ENCODE measurements around the gene ATXN1. TPM values are rescaled to one million over a fixed set of nuclear protein-coding genes. Genes with fewer than 3 reads are reported as not detected.
A peak's percentile ranks its signal among the peaks of the same experiment; 100 is the strongest.

Gene ATXN1
- polyA plus RNA-seq, 6 donors from 2014 or later: 0.14 to 1.2 (median 0.60) TPM; not detected in 1

- Mint-ChIP-seq H3K4me1 (peaks cover 0 to 6% (median 4%) of the 10 kb centered on the region in 3 donors), H3K9me3 (no peaks in the 10 kb centered on the region), H3K36me3 (no peaks in the 10 kb centered on the region), H3K4me3 (peak overlapping the region in 1 of 8 donors; percentile 0), H3K27me3 (no peaks in the 10 kb centered on the region), H3K27ac (peak overlapping the region in 1 of 6 donors; percentile 1)
- DNase-seq (no peak), ATAC-seq (ENCODE audit: low read depth in 2 of 2) (no peak)
Observed at GRCh38 chr6:16670183-16670582, 91.1 kb downstream of the ATXN1 start.

- DNase-seq: no peak
- no peaks in the 10 kb centered on the region for H3K9me3 Mint-ChIP-seq
- no peak for ATAC-seq (ENCODE audit: low read depth in 2 of 2)
- H3K36me3 Mint-ChIP-seq: no peaks in the 10 kb centered on the region
- no peak overlapping the region for H3K27ac Mint-ChIP-seq
- no peaks in the 10 kb centered on the region for H3K27me3 Mint-ChIP-seq
- peak overlapping the region in 1 of 8 donors; percentile 18 for H3K4me3 Mint-ChIP-seq
- H3K4me1 Mint-ChIP-seq: peaks cover 0 to 6% (median 4%) of the 10 kb centered on the region in 3 donors
Observed at GRCh38 chr6:16669227-16669626, 92.0 kb downstream of the ATXN1 start.

GRCh38 chr6:16667509-16667908, 93.8 kb downstream of the ATXN1 start:
- DNase-seq (no peak), ATAC-seq (ENCODE audit: low read depth in 2 of 2) (no peak)
- Mint-ChIP-seq H3K4me3 (no peak overlapping the region), H3K36me3 (no peaks in the 10 kb centered on the region), H3K9me3 (no peaks in the 10 kb centered on the region), H3K27ac (no peak overlapping the region), H3K4me1 (peaks cover 0 to 6% (median 4%) of the 10 kb centered on the region in 3 donors), H3K27me3 (no peaks in the 10 kb centered on the region)

- Mint-ChIP-seq H3K27ac (no peak overlapping the region), H3K36me3 (no peaks in the 10 kb centered on the region), H3K4me3 (no peak overlapping the region), H3K4me1 (peaks cover 0 to 6% (median 4%) of the 10 kb centered on the region in 3 donors), H3K9me3 (peaks cover 0 to 9% (median 5%) of the 10 kb centered on the region in 7 donors), H3K27me3 (no peaks in the 10 kb centered on the region)
- ATAC-seq (ENCODE audit: low read depth in 2 of 2) (no peak), DNase-seq (no peak)
Observed at GRCh38 chr6:16665992-16666391, 95.3 kb downstream of the ATXN1 start.

- ATAC-seq (ENCODE audit: low read depth in 2 of 2) (no peak), DNase-seq (no peak)
- Mint-ChIP-seq H3K4me3 (no peak overlapping the region), H3K9me3 (peaks cover 0 to 9% (median 5%) of the 10 kb centered on the region in 7 donors), H3K4me1 (peaks cover 0 to 3% (median 3%) of the 10 kb centered on the region in 3 donors), H3K27me3 (no peaks in the 10 kb centered on the region), H3K36me3 (no peaks in the 10 kb centered on the region), H3K27ac (no peak overlapping the region)
Observed at GRCh38 chr6:16665182-16665581, 96.1 kb downstream of the ATXN1 start.

- no peak overlapping the region for H3K4me3 Mint-ChIP-seq
- DNase-seq (no peak), ATAC-seq (ENCODE audit: low read depth in 2 of 2) (no peak)
- no peaks in the 10 kb centered on the region for H3K36me3 Mint-ChIP-seq
- H3K9me3 Mint-ChIP-seq: peaks cover 0 to 9% (median 5%) of the 10 kb centered on the region in 7 donors
- H3K27ac Mint-ChIP-seq: no peak overlapping the region
- H3K4me1 Mint-ChIP-seq: peaks cover 0 to 7% (median 7%) of the 10 kb centered on the region in 3 donors
- H3K27me3 Mint-ChIP-seq: no peaks in the 10 kb centered on the region
Observed at GRCh38 chr6:16663901-16664300, 97.4 kb downstream of the ATXN1 start.

- no peak overlapping the region for H3K4me3 Mint-ChIP-seq
- peaks cover 0 to 18% (median 11%) of the 10 kb centered on the region in 3 donors for H3K4me1 Mint-ChIP-seq
- peak overlapping the region in 1 of 6 donors; percentile 45 for H3K27ac Mint-ChIP-seq
- DNase-seq: no peak
- H3K27me3 Mint-ChIP-seq: no peaks in the 10 kb centered on the region
- no peak for ATAC-seq (ENCODE audit: low read depth in 2 of 2)
- H3K36me3 Mint-ChIP-seq: no peaks in the 10 kb centered on the region
- peaks cover 0 to 9% (median 5%) of the 10 kb centered on the region in 7 donors for H3K9me3 Mint-ChIP-seq
Observed at GRCh38 chr6:16660157-16660497, 101.1 kb downstream of the ATXN1 start.

GRCh38 chr6:16659466-16660156, 101.6 kb downstream of the ATXN1 start:
- Mint-ChIP-seq H3K4me3 (peak overlapping the region in 2 of 8 donors; percentile 8 to 10), H3K27me3 (no peaks in the 10 kb centered on the region), H3K4me1 (peaks cover 0 to 18% (median 11%) of the 10 kb centered on the region in 3 donors), H3K27ac (peak overlapping the region in 1 of 6 donors; percentile 45), H3K9me3 (peaks cover 0 to 9% (median 5%) of the 10 kb centered on the region in 7 donors), H3K36me3 (no peaks in the 10 kb centered on the region)
- ATAC-seq (ENCODE audit: low read depth in 2 of 2): no peak
- DNase-seq: no peak

- no peak overlapping the region for H3K4me3 Mint-ChIP-seq
Observed at GRCh38 chr6:16658348-16659034, 102.8 kb downstream of the ATXN1 start.

GRCh38 chr6:16657768-16658167, 103.5 kb downstream of the ATXN1 start:
- Mint-ChIP-seq H3K4me3 (no peak overlapping the region), H3K27ac (no peak overlapping the region), H3K9me3 (peaks cover 0 to 9% (median 5%) of the 10 kb centered on the region in 7 donors), H3K36me3 (no peaks in the 10 kb centered on the region), H3K27me3 (no peaks in the 10 kb centered on the region), H3K4me1 (peaks cover 0 to 18% (median 11%) of the 10 kb centered on the region in 3 donors)
- DNase-seq (no peak), ATAC-seq (ENCODE audit: low read depth in 2 of 2) (no peak)

More at GRCh38 chr6:16658348-16659034, 102.8 kb downstream of the ATXN1 start:
- DNase-seq (no peak), ATAC-seq (ENCODE audit: low read depth in 2 of 2) (no peak)
- no peak overlapping the region for H3K27ac Mint-ChIP-seq
- H3K4me1 Mint-ChIP-seq: peaks cover 0 to 18% (median 11%) of the 10 kb centered on the region in 3 donors
- no peaks in the 10 kb centered on the region for H3K27me3 Mint-ChIP-seq
- H3K36me3 Mint-ChIP-seq: no peaks in the 10 kb centered on the region
- peaks cover 0 to 9% (median 5%) of the 10 kb centered on the region in 7 donors for H3K9me3 Mint-ChIP-seq

- Mint-ChIP-seq H3K27me3 (peaks cover 0 to 3% (median 0%) of the 10 kb centered on the region in 3 donors), H3K36me3 (no peaks in the 10 kb centered on the region), H3K9me3 (peaks cover 0 to 3% (median under 1%) of the 10 kb centered on the region in 7 donors), H3K4me1 (peaks cover 0 to 18% (median 11%) of the 10 kb centered on the region in 3 donors), H3K27ac (no peak overlapping the region), H3K4me3 (no peak overlapping the region)
- DNase-seq (no peak), ATAC-seq (ENCODE audit: low read depth in 2 of 2) (no peak)
Observed at GRCh38 chr6:16656451-16656850, 104.8 kb downstream of the ATXN1 start.

- H3K36me3 Mint-ChIP-seq: no peaks in the 10 kb centered on the region
- no peak overlapping the region for H3K27ac Mint-ChIP-seq
- peaks cover 0 to 3% (median 0%) of the 10 kb centered on the region in 3 donors for H3K27me3 Mint-ChIP-seq
- no peaks in the 10 kb centered on the region for H3K9me3 Mint-ChIP-seq
- ATAC-seq (ENCODE audit: low read depth in 2 of 2) (no peak), DNase-seq (no peak)
- no peak overlapping the region for H3K4me3 Mint-ChIP-seq
- H3K4me1 Mint-ChIP-seq: peaks cover 0 to 18% (median 10%) of the 10 kb centered on the region in 3 donors
Observed at GRCh38 chr6:16654701-16655100, 106.6 kb downstream of the ATXN1 start.

GRCh38 chr6:16653226-16653625, 108.0 kb downstream of the ATXN1 start:
- Mint-ChIP-seq H3K9me3 (no peaks in the 10 kb centered on the region), H3K4me1 (peaks cover 0 to 6% (median 4%) of the 10 kb centered on the region in 3 donors), H3K36me3 (no peaks in the 10 kb centered on the region), H3K27ac (no peak overlapping the region), H3K4me3 (no peak overlapping the region), H3K27me3 (peaks cover 0 to 3% (median 0%) of the 10 kb centered on the region in 3 donors)
- no peak for ATAC-seq (ENCODE audit: low read depth in 2 of 2)
- DNase-seq: no peak

- Mint-ChIP-seq H3K27me3 (peaks cover 0 to 3% (median 0%) of the 10 kb centered on the region in 3 donors), H3K36me3 (no peaks in the 10 kb centered on the region), H3K9me3 (no peaks in the 10 kb centered on the region), H3K4me3 (no peak overlapping the region), H3K4me1 (no peaks in the 10 kb centered on the region), H3K27ac (no peak overlapping the region)
- DNase-seq (no peak), ATAC-seq (ENCODE audit: low read depth in 2 of 2) (peak in 1 of 2 donors; percentile 45)
Observed at GRCh38 chr6:16651871-16652270, 109.4 kb downstream of the ATXN1 start.

All from naive B cell (primary cell).